HepG2 (cell line): ENCODE measurements around the gene MOGAT3. TPM values are rescaled to one million over a fixed set of nuclear protein-coding genes. Genes with fewer than 3 reads are reported as not detected.

ENCODE experiments used
- E2F1 ChIP-seq: sonication (generic); formaldehyde crosslinking; IDR thresholded peaks from 2 replicates; pipeline ENCODE4 v1.5.0; 2020; ENCODE audit warnings: missing genetic modification reagents
- FLYWCH1 ChIP-seq: sonication (generic); formaldehyde crosslinking; IDR thresholded peaks from 2 replicates; pipeline ENCODE4 v1.8.1; 2023; ENCODE audit warnings: mild to moderate bottlenecking, missing genetic modification reagents
- GMEB2 ChIP-seq: IDR thresholded peaks from 2 replicates; pipeline ENCODE4 v1.6.1; 2016; ENCODE audit warnings: missing biosample characterization, missing genetic modification reagents, low read depth
- IRF1 ChIP-seq: sonication (generic); formaldehyde crosslinking; IDR thresholded peaks from 2 replicates; pipeline ENCODE4 v1.4.0; 2020; ENCODE audit warnings: low read depth, mild to moderate bottlenecking, missing genetic modification reagents
- PHF5A ChIP-seq: IDR thresholded peaks from one replicate; pipeline ENCODE4 v1.6.1; 2018; ENCODE audit warnings: low read depth, missing genetic modification reagents; ENCODE audit not compliant: unreplicated experiment
- POLR2G ChIP-seq: fragments of 200-400 bp; formaldehyde crosslinking; IDR thresholded peaks from 2 replicates; pipeline ENCODE4 v1.6.1; 2018; ENCODE audit warnings: mild to moderate bottlenecking, low read depth, low read length, moderate library complexity
- SNAPC2 ChIP-seq: sonication (generic); formaldehyde crosslinking; IDR thresholded peaks from 2 replicates; pipeline ENCODE4 v1.8.1; 2022; ENCODE audit warnings: mild to moderate bottlenecking, missing genetic modification reagents
- THRA ChIP-seq: sonication (generic); formaldehyde crosslinking; IDR thresholded peaks from 2 replicates; pipeline ENCODE4 v1.4.0; 2020; ENCODE audit warnings: missing genetic modification reagents, borderline replicate concordance
- ZBTB43 ChIP-seq: sonication (generic); formaldehyde crosslinking; conservative IDR thresholded peaks from 2 replicates; pipeline ENCODE4 v1.4.0; 2020; ENCODE audit warnings: missing genetic modification reagents
- ZNF232 ChIP-seq: sonication (generic); formaldehyde crosslinking; IDR thresholded peaks from 2 replicates; pipeline ENCODE4 v1.4.0; 2020; ENCODE audit warnings: missing genetic modification reagents, borderline replicate concordance
- ZNF251 ChIP-seq: sonication (generic); formaldehyde crosslinking; IDR thresholded peaks from 2 replicates; pipeline ENCODE4 v1.9.0; 2021; ENCODE audit warnings: mild to moderate bottlenecking, missing genetic modification reagents
- ZNF414 ChIP-seq: sonication (generic); formaldehyde crosslinking; IDR thresholded peaks from 2 replicates; pipeline ENCODE4 v1.5.0; 2020; ENCODE audit warnings: missing genetic modification reagents
- ZNF607 ChIP-seq: sonication (generic); formaldehyde crosslinking; IDR thresholded peaks from 2 replicates; pipeline ENCODE4 v1.5.1; 2020; ENCODE audit warnings: missing genetic modification reagents, mild to moderate bottlenecking, borderline replicate concordance
- ZNF687 ChIP-seq: sonication (generic); formaldehyde crosslinking; IDR thresholded peaks from 2 replicates; pipeline ENCODE4 v1.5.1; 2020; ENCODE audit warnings: mild to moderate bottlenecking, missing genetic modification reagents, moderate library complexity
- ZNF720 ChIP-seq: sonication (generic); formaldehyde crosslinking; IDR thresholded peaks from 2 replicates; pipeline ENCODE4 v1.4.0; 2020; ENCODE audit warnings: missing genetic modification reagents
- ZNF782 ChIP-seq: sonication (generic); formaldehyde crosslinking; IDR thresholded peaks from 2 replicates; pipeline ENCODE4 v1.4.0; 2020; ENCODE audit warnings: missing genetic modification reagents, mild to moderate bottlenecking, borderline replicate concordance
- polyA plus RNA-seq, 8 experiments: library from polyadenylated mRNA; depleted of rRNA in 3 of 8; stranded (reverse) in 7 of 8; unstranded in 1 of 8; fragments of >200 nt; fragmentation: Illumina TruSeq in 4 of 8; extraction: Trizol in 4 of 8; gene quantifications; 2 replicates each; pipeline versions ENCODE4 v1.2.1 to v1.2.3, GENCODE V29; 2011 to 2016; ENCODE audit warnings: low read depth in 4 of 8, missing spikeins in 1 of 8, mixed read lengths in 1 of 8; ENCODE audit not compliant: insufficient read depth in 1 of 8
- total RNA-seq, 5 experiments: library from RNA; depleted of rRNA; stranded (reverse); fragments of >200 nt; fragmentation: Illumina TruSeq; extraction: Trizol; gene quantifications; 2 replicates each; pipeline ENCODE4 v1.2.3, GENCODE V29; 2016; ENCODE audit warnings: low read depth in 1 of 5

MOGAT3 gene
- total and polyA plus RNA-seq, 2 of the 13 experiments (the other 11 are each of a cell fraction or from before 2014, with no cell fraction given) = 22.5 to 30.5 TPM

GRCh38 chr7:101217388-101218235, 16.8 kb upstream of the MOGAT3 start, which contains the start of the genes PLOD3 and ZNHIT1 (continued):
- TF ChIP-seq PHF5A (CRISPR knock-in tag) (no peak), ZNF607 (CRISPR knock-in tag) (no peak), ZNF687 (peak; percentile 84), GMEB2 (CRISPR knock-in tag) (0 out of 2 replicates have a peak, but pooled peaks have one; percentile 29), ZNF232 (0 out of 2 replicates have a peak, but pooled peaks have one; percentile 77), ZNF782 (no peak), POLR2G (peak; percentile 73), E2F1 (CRISPR knock-in tag) (peak; percentile 81), THRA (peak; percentile 39; the same call in 1 of the 2 replicates), IRF1 (CRISPR knock-in tag) (no peak), ZNF251 (CRISPR knock-in tag) (no peak), ZNF414 (CRISPR knock-in tag) (no peak), FLYWCH1 (CRISPR knock-in tag) (no peak), ZBTB43 (no peak; the same call in none of the 2 replicates), ZNF720 (CRISPR knock-in tag) (no peak), SNAPC2 (CRISPR knock-in tag) (no peak)
